Epithelial cell of prostate (primary cell): Measurements from ENCODE around the gene PSD4.

Source experiments
- DNase-seq: peaks from one replicate; pipeline ENCODE4 v3.0.0-alpha.2; 2011; ENCODE audit warnings: low read depth, low spot score
- H3K27ac ChIP-seq: fragments of 450-650 bp; 2 replicates; pipeline ENCODE4 v1.5.1; 2017; ENCODE audit warnings: mild to moderate bottlenecking

PSD4 gene

DNA sequence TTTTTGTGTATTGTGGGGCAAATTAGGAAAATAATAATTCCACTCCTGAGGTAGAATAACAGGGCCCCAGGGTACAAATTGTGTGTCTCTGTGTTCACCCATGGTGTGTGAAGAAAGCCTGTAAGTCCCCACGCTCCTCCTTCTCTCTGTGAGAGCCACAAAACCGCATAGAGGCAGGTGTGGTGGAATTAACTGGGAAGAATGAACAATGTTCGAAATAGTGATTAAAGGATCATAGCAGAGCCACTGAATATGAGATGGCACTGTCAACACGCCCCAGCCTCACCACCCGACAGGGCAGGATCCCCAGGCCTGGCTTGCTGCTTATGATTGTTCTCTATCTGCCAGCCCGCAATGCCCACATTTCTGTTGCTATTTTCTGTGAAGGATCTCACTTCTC lies 32.3 kb upstream of the PSD4 start:
- no peak for DNase-seq
- no peak overlapping the region for H3K27ac ChIP-seq

DNA sequence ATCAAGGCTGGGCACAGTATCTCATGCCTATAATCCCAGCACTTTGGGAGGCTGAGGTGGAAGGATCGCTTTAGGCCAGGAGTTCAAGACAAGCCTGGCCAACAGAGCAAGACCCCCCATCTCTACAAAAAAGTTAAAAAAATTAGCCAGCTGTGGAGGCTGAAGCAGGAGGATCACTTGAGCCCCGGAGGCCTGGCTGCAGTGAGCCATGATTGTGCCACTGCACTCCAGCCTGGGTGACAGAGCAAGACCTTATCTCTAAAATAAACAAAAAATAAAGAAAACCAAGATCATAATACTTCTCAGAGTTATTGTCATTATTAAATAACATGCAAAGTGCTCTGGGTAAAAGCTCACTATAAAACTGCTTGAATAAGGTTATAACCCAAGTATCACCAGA lies 31.5 kb upstream of the PSD4 start:
- DNase-seq, result no peak
- H3K27ac ChIP-seq, result no peak overlapping the region

DNA sequence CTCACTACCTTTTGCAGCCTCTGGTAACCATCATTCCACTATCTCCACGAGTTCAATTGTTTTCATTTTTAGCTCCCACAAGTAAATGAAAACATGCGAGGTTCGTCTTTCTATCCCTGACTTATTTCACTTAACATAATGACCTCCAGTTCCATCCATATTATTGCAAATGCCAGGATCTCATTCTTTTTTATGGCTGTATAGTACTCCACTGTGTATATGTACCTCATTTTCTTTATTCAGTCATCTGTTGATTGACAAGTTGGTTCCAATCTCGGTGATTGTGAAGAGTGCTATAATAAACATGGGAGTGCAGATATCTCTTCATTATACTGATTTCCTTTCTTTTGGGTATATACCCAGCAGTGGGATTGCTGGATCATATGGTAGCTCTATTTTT lies 29.5 kb upstream of the PSD4 start:
- no peak for DNase-seq
- H3K27ac ChIP-seq, result no peak overlapping the region

DNA sequence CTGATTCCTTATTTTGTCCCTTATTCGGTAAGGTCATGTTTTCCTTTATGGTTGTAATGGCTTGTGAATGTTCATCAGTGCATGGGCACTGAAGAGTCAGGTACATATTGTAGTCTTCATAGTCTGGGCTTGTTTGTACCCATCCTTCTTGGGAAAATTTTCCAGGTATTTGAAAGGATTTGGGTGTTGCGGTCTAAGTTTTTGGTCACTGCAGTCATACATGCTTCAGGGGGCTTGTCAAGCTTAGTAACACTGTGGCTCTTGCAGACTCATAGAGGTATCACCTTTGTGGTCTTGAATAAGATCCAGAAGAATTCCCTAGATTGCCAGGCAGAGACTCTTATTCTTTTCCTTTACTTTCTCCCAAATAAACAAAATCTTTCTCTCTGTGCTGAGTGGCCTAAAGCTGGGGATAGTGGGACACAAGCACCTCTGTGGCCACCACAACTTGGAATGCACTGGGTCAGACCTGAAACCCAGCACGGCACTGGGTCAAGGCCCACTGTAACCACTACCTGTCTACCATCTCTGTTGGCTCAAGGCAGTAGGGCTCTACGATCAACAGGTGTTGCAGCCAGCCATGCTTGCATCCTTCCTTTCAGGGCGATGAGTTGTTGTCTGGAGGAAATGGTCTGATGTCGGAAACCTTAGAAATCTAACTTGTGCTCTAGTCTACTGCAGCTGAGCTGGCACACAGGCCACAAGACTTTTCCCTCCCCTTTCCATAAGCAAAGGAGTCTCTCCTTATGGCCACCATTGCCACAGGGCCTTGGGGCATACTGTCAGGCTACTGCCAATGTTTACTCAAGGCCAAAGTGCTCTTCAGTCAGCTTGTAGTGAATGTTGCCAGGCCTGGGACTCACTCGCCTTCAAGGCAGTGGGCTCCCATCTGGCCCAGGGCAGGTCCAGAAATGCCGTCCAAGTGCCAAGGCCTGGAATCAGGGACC lies 24.9 kb upstream of the PSD4 start:
- no peak for DNase-seq
- no peak overlapping the region for H3K27ac ChIP-seq

DNA sequence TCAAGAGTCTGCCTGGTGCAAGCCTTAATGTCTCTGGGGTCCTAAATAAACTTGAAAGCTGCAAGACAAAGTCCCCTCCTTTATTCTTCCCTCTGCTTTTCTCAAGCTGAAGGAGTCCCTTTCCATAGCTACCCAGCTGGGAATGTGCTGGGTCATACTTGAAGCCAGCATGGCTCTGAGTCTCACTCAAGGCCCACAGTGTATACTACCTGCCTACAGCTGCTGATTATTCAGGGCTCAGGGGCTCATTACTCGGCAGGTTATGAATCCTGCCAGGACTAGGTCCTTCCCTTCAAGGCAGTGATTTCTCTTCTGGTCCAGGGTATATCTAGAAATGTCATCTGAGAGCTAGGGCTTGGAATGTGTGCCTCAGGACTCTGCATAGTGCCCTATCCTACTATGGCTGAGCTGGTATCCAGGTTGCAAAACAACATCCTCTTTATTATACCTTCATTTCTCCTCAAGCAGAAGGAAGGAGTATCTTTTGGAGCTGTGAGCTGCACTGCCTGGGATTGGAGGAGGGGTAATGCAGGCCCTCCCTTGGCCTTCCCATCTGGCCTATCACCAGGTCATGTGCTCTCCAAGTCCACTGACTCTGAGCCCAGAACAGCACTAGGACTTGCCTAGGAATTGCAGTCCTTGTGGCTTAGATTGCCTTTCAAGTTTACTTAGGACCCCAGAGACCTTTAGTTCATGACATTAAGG lies 24.1 kb upstream of the PSD4 start:
- H3K27ac ChIP-seq, result no peak overlapping the region
- DNase-seq, result no peak

DNA sequence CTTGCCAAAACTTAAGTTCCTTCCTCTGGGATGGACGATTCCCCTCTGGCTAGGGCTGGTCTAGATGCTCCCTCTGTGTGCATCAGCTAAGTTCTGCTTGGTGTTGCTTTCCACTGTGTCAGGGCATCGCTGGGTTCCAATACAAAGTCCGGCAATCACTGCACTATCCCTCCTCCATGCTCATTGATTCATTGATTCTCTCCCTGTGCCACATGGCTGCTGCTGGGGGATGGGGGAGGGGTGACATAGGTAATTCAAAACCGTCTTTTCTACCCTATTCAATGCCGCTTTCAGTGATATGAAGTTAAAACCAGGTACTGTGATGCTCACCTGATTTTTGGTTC lies 23.5 kb upstream of the PSD4 start:
- no peak overlapping the region for H3K27ac ChIP-seq
- DNase-seq, result no peak

DNA sequence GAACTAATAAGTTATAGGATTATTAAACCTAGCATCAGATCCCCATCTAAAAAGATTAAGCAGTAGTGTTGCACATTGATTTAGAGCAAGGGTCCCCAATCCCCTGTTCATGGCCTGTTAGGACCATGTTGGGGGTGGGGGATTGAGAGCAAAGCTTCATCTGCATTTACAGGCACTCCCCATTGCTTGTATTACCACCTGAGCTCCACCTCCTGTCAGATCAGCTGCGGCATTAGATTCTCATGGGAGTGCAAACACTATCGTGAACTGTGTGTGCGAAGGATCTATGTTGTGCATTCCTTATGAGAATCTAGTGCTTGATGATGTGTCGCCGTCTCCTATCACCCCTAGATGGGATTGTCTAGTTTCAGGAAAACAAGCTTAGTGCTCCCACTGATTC lies 18.4 kb upstream of the PSD4 start:
- no peak for DNase-seq
- H3K27ac ChIP-seq, result no peak overlapping the region

DNA sequence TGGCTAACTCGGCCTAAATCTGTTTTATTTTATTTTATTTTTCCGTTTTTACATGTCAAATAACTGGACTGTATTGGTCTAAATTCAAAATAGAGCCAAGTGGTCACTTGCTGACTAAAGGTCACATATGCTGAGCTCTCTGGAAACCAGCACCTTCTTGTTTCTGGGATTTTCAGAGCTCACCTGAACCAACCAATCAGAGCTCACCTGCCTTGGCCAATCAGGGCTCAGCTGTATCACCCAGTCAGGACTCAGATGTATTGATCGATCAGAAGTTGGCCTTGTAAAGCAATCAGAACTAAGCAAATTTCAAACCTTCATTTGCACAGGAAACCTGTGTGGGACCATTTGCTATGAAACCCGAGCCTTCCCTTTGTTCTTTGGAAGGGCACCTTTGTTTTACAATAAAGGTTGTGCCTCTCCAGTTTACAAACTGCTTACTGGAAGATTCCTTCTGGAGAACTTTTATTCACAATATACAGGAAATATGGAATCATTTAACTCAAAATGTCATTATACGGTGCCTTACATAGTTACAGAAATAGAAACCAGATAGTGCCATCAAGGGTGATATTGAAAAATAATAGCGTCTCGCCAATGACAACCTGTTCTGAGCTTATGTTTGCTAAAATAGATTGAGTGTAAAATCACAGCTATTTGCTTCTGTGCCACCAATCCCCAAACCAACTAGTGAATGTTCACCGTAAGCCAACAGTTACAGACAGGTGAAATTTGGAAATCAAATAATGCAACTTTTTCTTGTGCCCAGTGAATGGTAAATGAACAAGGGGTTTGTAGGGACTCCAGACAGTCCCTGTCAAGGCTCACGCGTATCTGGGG lies 17.3 kb upstream of the PSD4 start:
- no peak for DNase-seq
- peak overlapping the region; percentile 88 for H3K27ac ChIP-seq

DNA sequence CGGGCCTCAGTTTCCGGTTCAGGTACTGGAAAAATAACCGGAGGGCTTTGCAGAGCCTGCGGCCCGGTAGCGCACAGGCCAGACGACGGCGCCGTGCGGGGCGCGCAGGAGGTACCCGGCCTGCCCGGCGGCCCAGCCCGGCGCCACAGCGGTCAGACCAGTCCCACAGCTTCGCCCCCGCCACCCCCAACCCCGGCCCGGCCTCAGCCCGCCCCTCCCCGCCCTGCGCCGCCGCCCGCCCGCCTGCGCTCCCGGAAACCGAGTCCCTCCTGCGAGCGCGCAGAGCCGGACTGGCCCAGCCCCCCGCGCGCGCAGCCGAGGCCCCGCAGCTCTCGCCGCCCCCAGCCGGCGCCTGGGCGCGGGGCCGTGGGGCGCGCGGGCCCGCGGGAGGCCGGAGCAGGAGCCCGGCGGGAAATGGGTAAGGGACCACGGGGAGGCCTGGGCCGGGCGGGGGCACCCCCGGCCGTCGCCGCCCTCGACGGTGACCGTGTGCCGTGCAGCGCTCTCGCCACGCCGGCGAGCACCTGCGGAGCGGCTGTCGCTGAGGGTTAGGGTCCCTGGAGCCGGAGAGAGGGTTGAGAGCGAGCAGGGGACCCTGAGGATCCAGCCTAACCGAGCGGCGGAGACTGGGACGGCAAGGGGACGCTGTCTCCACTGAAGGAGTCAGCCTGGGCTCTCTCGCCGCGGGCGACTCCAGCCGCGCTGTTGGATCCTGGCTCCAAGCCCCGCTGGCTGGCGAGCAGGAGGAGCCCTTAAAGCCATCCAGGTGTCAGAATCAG lies 16.5 kb upstream of the PSD4 start:
- no peak for DNase-seq
- peak overlapping the region; percentile 88 for H3K27ac ChIP-seq

DNA sequence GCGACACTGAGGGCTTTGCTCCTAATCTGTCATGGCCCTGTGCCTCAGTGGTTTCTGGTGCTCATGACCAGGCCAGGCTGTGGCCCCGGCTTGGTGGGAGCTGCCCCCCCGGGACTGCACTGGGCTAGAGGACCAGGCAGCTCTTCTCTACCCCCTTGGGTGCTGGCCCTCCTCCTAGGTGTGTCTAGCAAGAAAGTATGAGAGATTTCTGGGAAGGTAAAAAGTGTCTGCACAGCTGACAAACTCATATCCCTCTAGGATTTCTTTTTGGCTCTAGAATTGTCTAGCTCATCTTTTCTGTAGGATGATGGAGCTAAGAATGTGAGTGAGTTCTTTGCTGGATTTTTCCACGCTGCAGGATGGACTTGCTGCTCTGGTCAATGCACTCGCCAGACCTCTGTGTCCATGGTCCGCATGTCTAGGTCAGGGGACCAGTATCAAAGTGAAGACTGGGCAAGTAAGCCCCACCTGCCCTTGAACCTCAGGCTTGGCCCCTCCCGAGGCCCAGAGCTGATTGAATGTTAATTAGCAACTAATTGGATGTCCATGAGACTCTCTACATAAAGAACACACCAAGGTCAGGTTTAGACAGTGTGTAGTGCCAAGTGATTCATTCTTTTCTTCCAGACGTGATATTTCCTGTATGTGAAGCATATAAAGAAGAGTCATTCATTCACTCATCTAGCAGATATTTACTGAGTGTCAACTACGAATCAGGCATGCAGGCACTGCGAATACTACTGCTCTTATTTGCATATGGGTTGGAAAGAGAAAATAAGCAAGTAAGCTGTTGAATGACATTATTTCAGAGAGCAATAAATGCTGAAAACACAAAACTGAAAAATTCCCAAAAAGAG lies 15.6 kb upstream of the PSD4 start:
- peak overlapping the region; percentile 88 for H3K27ac ChIP-seq
- DNase-seq, result peak; percentile 52

DNA sequence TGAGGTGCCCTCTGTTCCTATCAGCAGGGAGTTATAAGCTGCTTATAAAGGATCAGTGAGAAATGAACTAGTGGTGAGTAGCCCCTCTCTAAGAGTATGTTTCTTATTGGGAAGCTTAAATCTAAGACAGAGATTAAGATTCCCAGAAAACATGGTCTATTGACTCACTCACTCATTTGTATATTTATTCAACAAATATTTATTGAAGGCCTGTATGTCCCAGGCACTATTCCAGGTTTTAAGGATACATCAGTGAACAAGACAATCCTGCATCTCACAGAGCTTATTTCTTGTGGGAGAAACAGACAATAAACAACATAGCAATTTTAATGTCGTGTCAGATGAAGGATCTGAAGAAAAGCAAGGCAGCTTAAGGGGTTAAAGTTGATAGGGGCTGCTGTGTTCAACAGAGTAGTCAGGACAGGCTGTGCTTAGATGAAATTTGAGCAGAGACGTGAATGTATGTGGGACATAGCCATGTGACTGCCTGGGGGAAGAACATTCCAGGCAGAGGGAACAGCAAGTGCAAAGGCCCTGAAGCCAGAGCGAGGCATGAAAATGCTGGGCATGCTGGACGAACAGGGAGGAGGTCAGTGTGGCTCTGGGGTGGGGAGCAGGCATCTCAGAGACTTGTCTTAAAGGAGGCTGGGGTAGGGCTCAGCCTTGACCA lies 14.8 kb upstream of the PSD4 start:
- DNase-seq, result no peak
- H3K27ac ChIP-seq, result peak overlapping the region; percentile 88

DNA sequence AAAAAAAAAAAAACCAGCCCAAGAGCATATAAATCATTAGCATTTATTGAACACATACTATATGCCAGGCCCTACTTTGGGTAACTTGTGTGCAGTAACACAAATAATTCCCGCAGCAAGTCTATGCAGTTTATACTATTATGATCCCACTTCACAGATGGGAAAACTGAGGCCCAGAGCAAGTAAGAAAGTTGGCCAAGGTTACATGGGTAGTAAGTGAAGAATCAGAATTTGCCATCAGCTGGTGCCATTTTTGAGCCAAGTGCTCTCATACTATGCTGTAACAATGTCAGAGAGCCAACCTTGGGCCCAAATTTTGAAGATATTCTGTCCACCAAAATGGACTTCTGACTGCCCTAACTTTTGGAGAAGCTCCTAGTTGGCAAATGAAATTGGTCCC lies 13.5 kb upstream of the PSD4 start:
- no peak overlapping the region for H3K27ac ChIP-seq
- DNase-seq, result no peak

DNA sequence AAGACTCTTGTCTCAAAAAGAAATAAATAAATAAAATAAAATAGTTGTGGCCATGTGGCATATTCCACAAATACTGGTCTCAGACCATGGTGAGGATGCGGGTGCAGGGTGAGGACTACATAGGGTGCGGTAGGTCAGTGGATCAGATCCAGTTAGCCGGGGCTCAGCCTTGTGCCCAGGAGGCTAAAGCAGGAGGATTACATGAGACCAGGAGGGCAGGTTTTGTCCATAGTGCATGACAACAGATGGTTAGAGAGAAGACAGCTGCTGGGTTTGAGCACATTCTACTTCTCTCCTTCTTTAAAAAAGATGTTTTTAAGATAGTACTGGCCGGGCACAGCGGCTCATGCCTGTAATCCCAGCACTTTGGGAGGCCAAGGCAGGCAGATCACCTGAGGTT lies 12.8 kb upstream of the PSD4 start:
- DNase-seq, result no peak
- H3K27ac ChIP-seq, result no peak overlapping the region

DNA sequence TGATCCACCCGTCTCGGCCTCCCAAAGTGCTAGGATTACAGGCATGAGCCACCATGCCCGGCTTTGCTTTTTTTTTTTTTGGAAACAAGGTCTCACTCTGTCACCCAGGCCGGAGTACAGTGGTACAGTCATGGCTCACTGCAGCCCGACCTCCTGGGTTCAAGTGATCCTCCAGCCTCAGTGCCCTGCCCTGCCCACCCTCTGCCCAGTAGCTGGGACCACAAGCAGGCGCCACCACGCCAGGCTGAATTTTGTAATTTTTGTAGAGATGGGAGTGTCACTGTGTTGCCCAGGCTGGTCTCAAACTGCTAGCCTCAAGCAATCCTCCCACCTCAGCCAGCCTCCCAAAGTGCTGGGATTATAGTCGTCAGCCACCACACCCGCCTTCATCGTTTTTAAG lies 11.6 kb upstream of the PSD4 start:
- H3K27ac ChIP-seq, result no peak overlapping the region
- DNase-seq, result no peak

DNA sequence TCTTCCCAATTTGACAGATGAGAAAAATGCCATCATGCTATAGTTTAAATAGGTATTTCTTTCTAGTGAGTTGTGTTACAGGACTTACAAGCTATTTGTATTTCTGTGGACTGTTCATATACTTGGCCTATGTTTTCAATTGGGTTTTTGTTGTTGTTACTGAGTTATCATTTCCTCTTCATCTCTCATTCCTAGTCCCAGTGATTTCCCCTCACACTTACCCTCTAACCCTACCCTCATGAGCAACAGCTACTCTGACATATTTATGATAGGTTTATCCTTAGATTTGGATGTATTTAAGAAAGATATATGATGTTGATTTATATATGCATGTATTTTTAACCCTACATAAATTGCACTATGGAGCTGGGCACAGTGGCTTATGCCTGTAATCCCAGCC lies 10.9 kb upstream of the PSD4 start:
- no peak overlapping the region for H3K27ac ChIP-seq
- no peak for DNase-seq

DNA sequence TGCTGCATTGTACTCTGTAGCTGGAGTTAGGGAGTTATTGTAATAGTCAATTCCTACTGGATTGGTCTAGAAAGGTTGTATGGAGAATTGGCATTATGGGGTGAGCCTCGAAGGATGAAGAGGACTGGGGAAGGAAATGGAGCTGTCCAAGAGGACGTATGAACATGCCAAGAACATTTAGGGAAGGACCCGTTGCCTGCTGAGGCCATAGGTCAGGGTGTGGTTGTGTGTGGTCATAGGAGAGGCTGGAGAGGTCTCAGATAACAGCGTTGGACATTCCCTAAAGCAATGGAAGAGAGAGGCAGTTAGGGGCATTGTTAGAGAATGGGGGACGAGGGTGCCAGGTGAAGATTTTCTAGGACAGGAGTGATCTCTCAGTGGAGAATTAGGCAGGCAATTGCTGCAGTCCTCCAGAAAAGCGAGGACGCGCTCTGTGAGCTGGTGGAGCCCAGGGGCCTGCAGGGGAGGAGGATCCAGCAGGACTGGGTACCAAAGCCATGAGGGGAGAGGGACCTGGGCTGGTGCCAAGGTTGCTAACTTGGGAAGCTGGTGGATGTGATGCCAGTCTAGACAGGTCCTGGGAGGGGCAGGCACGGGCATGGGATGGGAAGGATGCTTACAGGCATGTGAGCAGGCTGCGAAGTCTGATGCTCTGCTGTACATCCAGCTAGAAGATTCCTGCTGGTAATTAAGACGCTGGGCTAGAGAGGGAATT lies 9.4 kb upstream of the PSD4 start:
- H3K27ac ChIP-seq, result no peak overlapping the region
- no peak for DNase-seq

DNA sequence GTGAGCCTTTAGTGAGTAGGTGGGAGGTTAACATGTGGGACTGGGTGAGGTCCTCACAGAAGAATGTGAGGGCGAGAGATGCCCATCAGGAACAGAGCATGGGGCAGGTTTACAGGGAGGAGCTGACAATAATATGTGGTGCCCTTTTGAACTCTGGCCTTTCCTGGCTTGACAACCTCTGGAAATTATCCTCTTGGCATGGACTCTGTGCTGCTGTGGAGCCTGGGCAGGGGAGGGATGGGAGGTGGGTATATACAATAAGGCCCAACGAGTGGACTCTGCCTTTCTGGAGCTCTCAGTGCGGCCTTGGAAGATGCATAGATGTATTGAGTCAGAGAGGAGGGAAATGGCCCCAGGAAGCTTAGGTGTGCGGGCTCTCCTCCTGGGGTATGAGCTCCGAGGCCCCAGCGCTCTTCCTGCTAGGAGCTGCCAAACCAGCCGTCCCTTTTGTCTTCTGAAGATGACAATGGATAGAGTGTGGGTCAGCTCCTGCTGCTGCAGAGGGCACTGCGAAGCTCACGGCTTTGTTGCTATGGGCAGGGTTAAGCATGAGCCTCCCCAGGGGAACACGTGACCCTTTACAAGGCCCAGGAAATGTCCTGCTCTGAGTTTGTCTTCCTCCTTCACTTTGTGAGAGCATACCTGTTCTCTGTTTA lies 8.7 kb upstream of the PSD4 start:
- no peak for DNase-seq
- no peak overlapping the region for H3K27ac ChIP-seq

DNA sequence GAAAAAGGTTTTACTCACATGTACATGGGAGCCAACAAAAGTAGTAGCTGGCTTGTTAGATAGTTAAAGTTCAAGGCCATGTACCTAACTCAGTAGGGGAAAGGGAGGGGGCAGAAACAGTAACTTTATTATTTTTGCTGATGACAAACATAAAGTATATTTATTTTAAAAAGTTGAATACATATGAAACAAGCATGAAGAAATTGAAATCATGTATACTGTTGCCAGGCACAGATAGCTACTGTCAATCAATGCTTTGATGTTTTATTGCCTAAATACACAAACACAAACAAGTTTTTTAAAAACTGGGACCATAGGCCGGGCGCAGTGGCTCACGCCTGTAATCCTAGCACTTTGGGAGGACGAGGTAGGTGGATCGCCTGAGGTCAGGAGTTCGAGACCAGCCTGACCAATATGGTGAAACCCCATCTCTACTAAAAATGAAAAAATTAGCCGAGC lies 7.6 kb upstream of the PSD4 start:
- DNase-seq, result no peak
- H3K27ac ChIP-seq, result no peak overlapping the region
